IPS-15b (cell line): ENCODE data around the gene ULK2.
A peak's percentile ranks its signal among the peaks of the same experiment; 100 is the strongest.
"Not testable (repeated sequence)": the region's sequence is repeated elsewhere in the genome, so short reads cannot be mapped to it uniquely, and the experiment has no call there.

Source experiments
- H3K27me3 ChIP-seq: one replicate; pipeline ENCODE4 v1.6.1; 2013; ENCODE audit warnings: low read length; ENCODE audit not compliant: control insufficient read depth, insufficient read depth
- H3K36me3 ChIP-seq: one replicate; pipeline ENCODE4 v1.6.1; 2013; ENCODE audit warnings: low read length; ENCODE audit not compliant: control insufficient read depth, insufficient read depth
- H3K4me1 ChIP-seq: one replicate; pipeline ENCODE4 v1.6.1; 2013; ENCODE audit warnings: mild to moderate bottlenecking, low read length; ENCODE audit not compliant: control insufficient read depth, insufficient read depth
- H3K4me3 ChIP-seq: one replicate; pipeline ENCODE4 v1.5.1; 2013; ENCODE audit warnings: low read depth, low read length
- H3K9ac ChIP-seq: one replicate; pipeline ENCODE4 v1.6.1; 2013; ENCODE audit warnings: low read depth, mild to moderate bottlenecking, low read length
- H3K9me3 ChIP-seq: one replicate; pipeline ENCODE4 v1.6.1; 2013; ENCODE audit warnings: mild to moderate bottlenecking, low read length; ENCODE audit not compliant: control insufficient read depth, insufficient read depth

ULK2 gene

DNA sequence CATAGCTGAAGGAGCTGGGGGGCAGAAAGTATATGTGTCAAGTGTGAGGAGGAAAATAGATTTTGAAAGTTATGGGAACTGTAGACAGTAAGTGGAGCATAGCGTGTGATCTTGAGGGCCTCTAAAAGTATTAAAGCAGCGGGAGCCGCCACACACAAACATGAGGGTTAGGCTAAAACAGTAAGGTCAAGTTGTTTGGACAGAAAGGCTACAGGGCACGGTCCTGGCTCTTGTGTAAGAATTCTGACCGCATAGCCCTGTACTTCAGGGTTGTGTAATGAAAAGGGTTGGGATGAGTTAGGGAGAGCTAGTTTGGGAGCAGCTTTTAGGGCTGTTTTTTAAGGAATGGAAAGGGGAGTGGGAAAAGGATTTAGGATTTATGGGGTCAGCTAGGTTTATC is 22.8 kb upstream of the ULK2 start:
- H3K9ac ChIP-seq, H3K36me3 ChIP-seq, H3K4me1 ChIP-seq, H3K27me3 ChIP-seq, H3K4me3 ChIP-seq, H3K9me3 ChIP-seq: not testable (repeated sequence)

DNA sequence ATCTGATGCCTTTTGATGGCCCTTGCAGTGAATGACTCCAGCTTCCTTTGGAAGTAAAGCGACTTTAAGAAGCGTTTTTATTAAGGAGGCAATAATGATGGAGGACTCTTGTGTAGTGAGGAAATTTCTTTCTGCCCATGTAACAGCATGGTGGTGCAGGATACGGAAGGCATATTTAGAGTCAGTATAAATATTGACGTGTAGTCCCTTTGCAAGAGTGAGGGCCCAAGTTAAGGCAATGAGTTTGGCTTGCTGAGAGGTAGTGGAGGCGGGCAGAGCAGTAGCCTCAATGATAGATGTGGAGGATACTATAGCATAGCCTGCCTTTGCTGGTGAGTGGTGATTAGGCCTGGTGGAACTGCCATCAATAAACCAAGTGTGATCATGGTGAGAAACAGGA is 22.3 kb upstream of the ULK2 start:
- H3K4me3 ChIP-seq, H3K4me1 ChIP-seq, H3K27me3 ChIP-seq, H3K9me3 ChIP-seq, H3K36me3 ChIP-seq, H3K9ac ChIP-seq: not testable (repeated sequence)

DNA sequence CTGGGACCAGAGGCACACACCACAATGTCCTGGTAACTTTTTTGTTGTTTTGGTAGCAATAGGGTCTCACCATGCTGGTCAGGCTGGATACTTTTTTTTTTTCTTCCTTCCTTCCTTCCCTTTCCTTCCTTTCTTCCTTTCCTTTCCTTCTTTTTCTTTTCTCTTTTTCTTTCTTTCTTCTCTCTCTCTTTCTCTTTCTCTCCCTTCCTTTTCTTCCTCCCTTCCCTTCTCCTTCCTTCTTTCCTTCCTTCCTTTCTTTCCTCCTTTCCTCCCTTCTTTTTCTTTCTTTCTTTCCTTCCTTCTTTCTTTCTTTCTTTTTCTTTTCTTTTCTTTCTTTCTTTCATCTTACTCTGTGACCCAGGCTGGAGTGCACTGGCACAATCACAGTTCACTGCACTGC is 18.4 kb upstream of the ULK2 start:
- no peak overlapping the region for H3K9ac ChIP-seq
- no peaks in the 10 kb centered on the region for H3K27me3 ChIP-seq
- H3K9me3 ChIP-seq = no peaks in the 10 kb centered on the region
- H3K4me1 ChIP-seq = no peaks in the 10 kb centered on the region
- no peaks in the 10 kb centered on the region for H3K36me3 ChIP-seq
- H3K4me3 ChIP-seq = no peak overlapping the region

DNA sequence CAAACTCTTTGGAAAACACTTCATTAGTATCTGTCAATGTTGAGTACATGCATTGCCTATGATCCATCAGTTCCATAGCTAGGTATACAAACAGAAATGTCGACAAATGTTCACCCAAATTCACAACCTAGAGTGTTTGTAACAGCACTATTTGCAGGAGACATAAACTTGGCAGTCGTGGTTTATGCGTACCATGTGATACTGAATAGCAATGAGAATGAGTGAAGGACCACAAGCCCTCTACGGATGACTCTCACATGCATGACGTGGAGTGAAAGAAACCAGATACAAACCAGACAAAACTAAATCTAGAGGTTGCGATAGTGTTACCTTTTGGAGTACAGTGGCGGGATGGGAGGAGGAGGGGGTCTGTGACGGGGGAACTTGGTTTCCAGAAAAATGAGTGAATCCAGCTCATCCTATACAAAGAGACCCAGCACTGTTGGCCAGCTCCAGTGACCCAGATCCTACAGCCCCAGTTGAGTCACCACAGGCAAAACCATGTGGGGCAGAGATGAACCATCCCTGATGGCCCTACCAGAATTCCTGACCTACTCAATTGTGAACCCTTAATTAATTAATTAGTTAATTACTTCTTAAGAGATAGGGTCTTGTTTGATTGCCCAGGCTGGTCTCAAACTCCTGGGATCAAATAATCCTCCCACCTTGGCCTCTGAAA is 15.9 kb upstream of the ULK2 start:
- H3K9me3 ChIP-seq = no peaks in the 10 kb centered on the region
- H3K4me3 ChIP-seq = no peak overlapping the region
- H3K9ac ChIP-seq = no peak overlapping the region
- H3K36me3 ChIP-seq = no peaks in the 10 kb centered on the region
- no peaks in the 10 kb centered on the region for H3K4me1 ChIP-seq
- no peaks in the 10 kb centered on the region for H3K27me3 ChIP-seq

DNA sequence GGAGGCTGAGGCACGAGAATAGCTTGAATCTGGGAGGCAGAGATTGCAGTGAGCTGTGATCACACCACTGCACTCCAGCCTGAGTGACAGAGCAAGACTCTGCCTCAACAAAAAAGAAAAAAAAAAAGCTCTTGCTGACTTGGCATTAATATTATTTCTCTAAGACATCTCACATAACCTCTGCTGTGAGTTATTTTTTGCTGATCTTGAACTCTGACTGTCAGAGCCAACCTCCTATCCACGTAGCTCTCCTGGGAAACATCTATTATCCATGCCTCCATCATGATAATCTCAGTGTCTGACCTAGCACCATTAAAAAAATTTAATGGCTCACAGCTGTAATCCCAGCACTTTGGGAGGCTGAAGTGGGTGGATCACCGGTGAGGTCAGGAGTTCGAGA is 12.7 kb upstream of the ULK2 start:
- no peaks in the 10 kb centered on the region for H3K27me3 ChIP-seq
- no peaks in the 10 kb centered on the region for H3K36me3 ChIP-seq
- H3K9ac ChIP-seq = no peak overlapping the region
- no peaks in the 10 kb centered on the region for H3K4me1 ChIP-seq
- no peaks in the 10 kb centered on the region for H3K9me3 ChIP-seq
- H3K4me3 ChIP-seq = no peak overlapping the region

DNA sequence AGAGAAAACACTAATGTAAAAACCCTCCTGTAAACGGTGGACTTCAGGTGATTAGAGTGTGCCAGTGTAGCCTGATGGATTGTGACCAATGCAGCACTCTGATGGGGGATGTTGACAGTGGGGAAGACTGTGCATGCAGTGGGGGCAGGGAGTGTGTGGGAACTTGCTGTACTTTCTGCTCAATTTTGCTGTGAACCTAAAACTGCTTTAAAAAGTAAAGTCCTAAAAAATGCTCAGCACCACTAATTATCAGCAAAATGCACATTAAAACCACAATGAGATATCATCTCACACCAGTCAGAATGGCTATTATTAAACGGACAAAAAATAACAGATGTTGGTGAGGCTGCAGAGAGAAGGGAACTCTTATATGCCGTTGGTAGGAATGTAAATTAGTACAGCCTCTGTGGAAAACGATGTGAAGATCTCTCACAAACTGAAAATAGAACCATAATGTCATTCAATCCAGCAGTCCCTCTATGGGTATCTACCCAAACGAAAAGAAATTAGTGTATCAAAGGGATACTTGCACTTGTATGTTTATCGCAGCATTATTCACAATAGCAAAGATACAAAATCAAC is 9.7 kb upstream of the ULK2 start:
- Histone ChIP-seq H3K9ac (no peak overlapping the region), H3K4me3 (no peak overlapping the region), H3K36me3 (no peaks in the 10 kb centered on the region), H3K4me1 (no peaks in the 10 kb centered on the region), H3K27me3 (no peaks in the 10 kb centered on the region), H3K9me3 (no peaks in the 10 kb centered on the region)

DNA sequence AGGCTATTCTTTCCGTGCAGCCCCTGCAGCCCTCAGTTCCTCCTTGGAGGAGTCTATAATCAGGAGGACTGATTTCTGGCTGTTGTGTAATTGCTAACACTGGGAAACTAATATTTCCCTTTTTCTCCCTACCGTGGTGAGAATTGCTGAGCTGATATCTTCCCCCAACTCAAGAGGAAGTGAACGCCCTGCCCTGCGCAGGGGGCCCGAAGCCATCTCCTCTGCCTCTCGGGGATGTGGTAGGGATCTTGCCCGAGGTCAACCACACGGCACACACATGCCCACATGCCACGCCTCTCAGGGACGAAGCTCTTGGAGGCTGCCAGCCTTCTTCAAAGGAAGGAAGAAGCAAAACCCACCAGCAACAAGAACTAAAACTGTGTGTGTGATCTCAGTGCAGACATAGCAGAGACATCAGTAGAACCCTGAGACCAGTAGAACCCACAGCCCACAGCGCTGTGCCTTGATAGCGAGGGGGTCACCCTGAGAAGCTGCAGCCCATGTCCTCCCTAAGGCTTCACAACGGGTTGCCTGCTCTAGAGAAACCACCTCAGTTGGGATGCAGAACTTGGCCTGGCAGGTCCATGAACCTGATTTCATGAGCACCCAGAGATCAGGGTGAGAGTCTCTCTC is 8.9 kb upstream of the ULK2 start:
- H3K9ac ChIP-seq = no peak overlapping the region
- no peaks in the 10 kb centered on the region for H3K27me3 ChIP-seq
- H3K4me3 ChIP-seq = no peak overlapping the region
- H3K9me3 ChIP-seq = no peaks in the 10 kb centered on the region
- no peaks in the 10 kb centered on the region for H3K4me1 ChIP-seq
- H3K36me3 ChIP-seq = no peaks in the 10 kb centered on the region

DNA sequence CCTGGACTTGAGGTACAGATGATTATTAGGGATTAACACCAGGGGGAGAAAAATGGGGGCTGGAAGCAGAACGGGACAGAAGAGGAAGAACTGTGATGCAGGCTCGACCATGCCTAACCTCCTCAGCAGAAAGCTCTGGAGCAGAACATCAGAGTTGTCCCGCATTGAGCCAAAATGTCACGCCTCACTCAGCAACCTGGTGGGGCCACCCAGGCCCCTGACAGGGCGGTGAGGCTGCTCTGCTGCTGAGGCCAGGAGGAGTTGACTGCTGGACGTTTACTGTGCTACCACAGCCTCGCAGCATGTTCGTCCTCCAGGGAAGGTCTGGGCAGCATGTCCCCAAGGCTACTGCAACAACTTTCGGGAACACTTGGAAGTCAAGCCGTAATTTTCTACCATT is 6.5 kb upstream of the ULK2 start:
- no peaks in the 10 kb centered on the region for H3K27me3 ChIP-seq
- no peaks in the 10 kb centered on the region for H3K36me3 ChIP-seq
- H3K9me3 ChIP-seq = no peaks in the 10 kb centered on the region
- no peak overlapping the region for H3K4me3 ChIP-seq
- no peak overlapping the region for H3K9ac ChIP-seq
- no peaks in the 10 kb centered on the region for H3K4me1 ChIP-seq

DNA sequence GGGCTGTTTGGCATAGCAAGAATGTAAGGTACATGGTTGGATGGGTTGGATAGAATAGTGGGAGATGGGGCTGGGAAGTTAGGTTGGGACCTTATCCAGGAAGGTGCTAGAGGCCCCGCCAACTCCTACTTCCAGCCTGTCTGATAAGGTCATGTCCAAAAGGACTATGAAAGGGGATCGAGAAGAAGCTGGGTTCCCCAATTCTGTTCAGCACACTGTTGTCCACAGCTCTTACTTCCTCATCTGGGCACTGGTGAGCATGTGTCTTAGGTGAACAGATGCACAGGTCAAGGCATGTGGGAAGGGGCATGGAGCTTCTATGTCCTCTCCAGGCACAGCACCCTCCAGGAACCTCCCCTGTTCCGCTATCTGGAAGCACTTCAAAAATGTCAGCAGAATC is 5.6 kb upstream of the ULK2 start:
- H3K4me3 ChIP-seq = no peak overlapping the region
- H3K9me3 ChIP-seq = no peaks in the 10 kb centered on the region
- H3K9ac ChIP-seq = no peak overlapping the region
- H3K36me3 ChIP-seq = no peaks in the 10 kb centered on the region
- H3K4me1 ChIP-seq = no peaks in the 10 kb centered on the region
- H3K27me3 ChIP-seq = peaks cover 8% of the 10 kb centered on the region

DNA sequence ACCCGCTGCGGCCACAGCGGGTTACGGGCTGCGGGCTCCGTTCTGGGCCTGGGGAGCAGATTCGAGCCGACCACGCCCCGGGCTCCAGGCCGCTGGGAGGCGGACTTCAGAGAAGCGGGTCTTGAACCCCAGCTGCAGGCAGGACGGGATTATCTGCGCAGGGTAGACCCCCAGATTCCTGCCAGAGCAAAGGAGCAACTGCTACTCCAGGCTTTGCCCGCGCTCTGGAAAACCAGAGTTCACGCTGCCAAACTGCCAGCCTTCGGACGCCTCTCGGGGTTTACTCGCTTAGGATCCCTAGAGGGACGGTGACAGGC is 301 bp upstream of the ULK2 start:
- Histone ChIP-seq H3K4me3 (peak overlapping the region; percentile 79), H3K4me1 (peaks cover 2% of the 10 kb centered on the region), H3K9ac (peak overlapping the region; percentile 47), H3K9me3 (no peaks in the 10 kb centered on the region), H3K27me3 (peaks cover 12% of the 10 kb centered on the region), H3K36me3 (no peaks in the 10 kb centered on the region)

DNA sequence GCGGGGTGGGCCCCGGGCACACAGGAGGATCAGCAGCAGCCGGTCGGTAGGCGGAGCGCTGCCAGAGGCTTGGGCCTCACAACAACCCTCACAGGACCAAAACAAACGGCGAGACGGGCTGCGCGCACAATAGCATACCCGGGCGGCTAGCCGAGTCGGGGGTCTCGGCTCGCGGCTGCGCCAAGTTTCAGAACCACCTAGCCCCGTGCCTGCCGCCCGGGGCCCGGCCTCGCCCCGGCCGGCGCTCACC is 732 bp downstream of the ULK2 start:
- no peaks in the 10 kb centered on the region for H3K9me3 ChIP-seq
- peaks cover 2% of the 10 kb centered on the region for H3K4me1 ChIP-seq
- H3K4me3 ChIP-seq = peak overlapping the region; percentile 79
- no peaks in the 10 kb centered on the region for H3K36me3 ChIP-seq
- peaks cover 12% of the 10 kb centered on the region for H3K27me3 ChIP-seq
- peak overlapping the region; percentile 26 for H3K9ac ChIP-seq

DNA sequence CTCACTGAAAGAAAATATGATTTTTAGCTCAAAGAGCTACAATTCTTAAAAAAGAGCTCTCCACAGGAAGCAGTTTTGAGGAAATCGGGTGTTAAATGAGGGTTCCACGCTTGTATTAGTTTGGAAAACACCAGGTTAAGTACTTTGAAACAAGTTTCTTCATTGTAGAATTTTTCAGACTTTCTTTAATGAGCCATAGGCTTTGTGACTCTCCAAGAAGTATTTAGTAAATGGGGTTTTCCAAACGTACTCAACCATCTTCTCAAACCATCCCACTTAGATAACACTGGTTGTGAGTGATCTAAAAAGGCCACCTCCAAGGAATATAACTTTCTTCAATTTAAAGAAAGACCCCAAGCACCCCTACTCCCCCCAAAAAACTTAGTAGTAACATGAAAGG is 2.7 kb downstream of the ULK2 start:
- H3K4me1 ChIP-seq = peaks cover 2% of the 10 kb centered on the region
- peaks cover 12% of the 10 kb centered on the region for H3K27me3 ChIP-seq
- no peaks in the 10 kb centered on the region for H3K9me3 ChIP-seq
- H3K4me3 ChIP-seq = no peak overlapping the region
- no peaks in the 10 kb centered on the region for H3K36me3 ChIP-seq
- no peak overlapping the region for H3K9ac ChIP-seq
